Fibroblast of lung (primary cell): Measurements from ENCODE around the gene ADORA2B. TPM values are rescaled to one million over a fixed set of nuclear protein-coding genes. Genes with fewer than 3 reads are reported as not detected.

Experiments
- DNase-seq, 2 donors: peaks; one replicate each; pipeline versions ENCODE4 v3.0.0 to v3.0.0-alpha.2; 2010; ENCODE audit warnings: low read depth in 2 of 2
- H2AFZ ChIP-seq: 2 replicates; pipeline ENCODE4 v1.5.1; 2012; ENCODE audit warnings: low read length, control low read depth, inconsistent platforms
- H3K27ac ChIP-seq: 2 replicates; pipeline ENCODE4 v1.5.1; 2011; ENCODE audit warnings: low read length, control low read depth; ENCODE audit not compliant: insufficient read depth
- H3K27me3 ChIP-seq: 2 replicates; pipeline ENCODE4 v1.5.1; 2011; ENCODE audit warnings: mild to moderate bottlenecking, low read length; ENCODE audit not compliant: control insufficient read depth, insufficient read depth
- H3K36me3 ChIP-seq: 2 replicates; pipeline ENCODE4 v1.5.1; 2011; ENCODE audit warnings: low read length; ENCODE audit not compliant: control insufficient read depth, insufficient read depth
- H3K4me1 ChIP-seq: 2 replicates; pipeline ENCODE4 v1.5.1; 2011; ENCODE audit warnings: low read length; ENCODE audit not compliant: control insufficient read depth, insufficient read depth; ENCODE audit errors: extremely low read depth
- H3K4me2 ChIP-seq: 2 replicates; pipeline ENCODE4 v1.5.1; 2011; ENCODE audit warnings: low read length, control low read depth; ENCODE audit not compliant: insufficient read depth; ENCODE audit errors: extremely low read depth
- H3K4me3 ChIP-seq, 4 experiments: fragments of 200-600 bp in 1 of 4; sonication (generic) in 1 of 4; replicated peaks in 1 of 4; 2 replicates each; pipeline ENCODE4 v1.5.1; 2011 to 2016; ENCODE audit warnings: low read length in 4 of 4, low read depth in 3 of 4, mild to moderate bottlenecking in 3 of 4, control low read depth in 2 of 4, inconsistent platforms in 1 of 4, mixed read lengths in 1 of 4; ENCODE audit not compliant: insufficient read depth in 1 of 4; ENCODE audit errors: control extremely low read depth in 1 of 4
- H3K79me2 ChIP-seq: 2 replicates; pipeline ENCODE4 v1.5.1; 2012; ENCODE audit warnings: mild to moderate bottlenecking, low read length, inconsistent platforms; ENCODE audit not compliant: control insufficient read depth, insufficient read depth
- H3K9ac ChIP-seq: 2 replicates; pipeline ENCODE4 v1.5.1; 2011; ENCODE audit warnings: mild to moderate bottlenecking, low read length, control low read depth; ENCODE audit not compliant: insufficient read depth
- H3K9me3 ChIP-seq: 2 replicates; pipeline ENCODE4 v1.5.1; 2012; ENCODE audit warnings: low read depth, low read length; ENCODE audit not compliant: control insufficient read depth, insufficient read depth
- H4K20me1 ChIP-seq: 2 replicates; pipeline ENCODE4 v1.5.1; 2011; ENCODE audit warnings: low read length; ENCODE audit not compliant: control insufficient read depth, insufficient read depth; ENCODE audit errors: extremely low read depth
- EZH2 ChIP-seq: IDR thresholded peaks from 2 replicates; pipeline ENCODE4 v1.5.1; 2012; ENCODE audit warnings: low read length, control low read depth, mild to moderate bottlenecking; ENCODE audit errors: missing control alignments
- polyA plus RNA-seq, 2 donors: library from polyadenylated mRNA; depleted of rRNA in 1 of 2; stranded (reverse) in 1 of 2; unstranded in 1 of 2; fragments of >200 nt; gene quantifications; 2 replicates each; pipeline ENCODE4 v1.2.1, GENCODE V29; 2011 to 2012; ENCODE audit warnings: missing spikeins in 1 of 2
- total RNA-seq: library from RNA; depleted of rRNA; stranded (reverse); fragments of >200 nt; gene quantifications from 2 replicates; pipeline ENCODE4 v1.2.1, GENCODE V29; 2014
- TF ChIP-seq, protein P1 (sequence below), 2 donors: IDR thresholded peaks in 1 of 2; conservative IDR thresholded peaks in 1 of 2; 1 replicate in 1 of 2; 2 replicates in 1 of 2; pipeline ENCODE4 v1.5.1; 2011 to 2012; ENCODE audit warnings: low read length in 2 of 2, control low read depth in 1 of 2, inconsistent platforms in 1 of 2, low read depth in 1 of 2, mild to moderate bottlenecking in 1 of 2

Gene ADORA2B
- total and polyA plus RNA-seq, 2 donors (not counting 1 experiment from before 2014, with no cell fraction given), result 3.1 to 17.2 TPM

DNA sequence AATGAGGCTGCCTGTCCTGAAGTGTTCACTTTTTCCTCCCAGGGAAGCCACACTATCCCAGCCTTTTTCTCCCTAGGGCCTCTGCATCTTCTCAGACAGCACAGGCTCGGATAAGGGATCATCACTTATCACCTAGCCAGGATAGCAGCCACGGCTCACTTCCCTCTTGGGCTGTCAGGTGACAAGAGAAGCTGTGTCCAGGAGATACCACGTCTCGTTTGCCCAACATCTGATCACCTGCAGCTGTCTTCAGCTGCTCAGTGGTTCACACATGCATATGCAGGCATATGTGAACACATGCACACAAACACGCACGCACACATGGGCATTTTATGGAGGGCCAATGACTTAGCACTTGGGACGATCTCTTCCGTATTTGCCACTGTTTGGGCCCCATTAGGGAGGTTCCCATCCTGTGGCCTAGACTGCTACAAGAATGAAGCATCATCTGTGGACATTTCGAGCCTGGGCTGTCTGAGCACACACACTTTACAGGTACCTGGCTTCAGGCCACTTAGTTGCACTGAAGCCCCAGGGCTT lies 32.4 kb upstream of the ADORA2B start:
- Histone ChIP-seq H2AFZ (no peak overlapping the region), H3K4me3 (no peak overlapping the region), H3K9ac (no peak overlapping the region), H3K9me3 (no peaks in the 10 kb centered on the region), H3K79me2 (no peaks in the 10 kb centered on the region), H3K4me1 (no peaks in the 10 kb centered on the region), H4K20me1 (no peaks in the 10 kb centered on the region), H3K27me3 (no peaks in the 10 kb centered on the region), H3K4me2 (no peak overlapping the region), H3K36me3 (no peaks in the 10 kb centered on the region), H3K27ac (no peak overlapping the region)
- no peak for DNase-seq
- TF ChIP-seq EZH2, result no peak
- TF ChIP-seq, protein P1, sequence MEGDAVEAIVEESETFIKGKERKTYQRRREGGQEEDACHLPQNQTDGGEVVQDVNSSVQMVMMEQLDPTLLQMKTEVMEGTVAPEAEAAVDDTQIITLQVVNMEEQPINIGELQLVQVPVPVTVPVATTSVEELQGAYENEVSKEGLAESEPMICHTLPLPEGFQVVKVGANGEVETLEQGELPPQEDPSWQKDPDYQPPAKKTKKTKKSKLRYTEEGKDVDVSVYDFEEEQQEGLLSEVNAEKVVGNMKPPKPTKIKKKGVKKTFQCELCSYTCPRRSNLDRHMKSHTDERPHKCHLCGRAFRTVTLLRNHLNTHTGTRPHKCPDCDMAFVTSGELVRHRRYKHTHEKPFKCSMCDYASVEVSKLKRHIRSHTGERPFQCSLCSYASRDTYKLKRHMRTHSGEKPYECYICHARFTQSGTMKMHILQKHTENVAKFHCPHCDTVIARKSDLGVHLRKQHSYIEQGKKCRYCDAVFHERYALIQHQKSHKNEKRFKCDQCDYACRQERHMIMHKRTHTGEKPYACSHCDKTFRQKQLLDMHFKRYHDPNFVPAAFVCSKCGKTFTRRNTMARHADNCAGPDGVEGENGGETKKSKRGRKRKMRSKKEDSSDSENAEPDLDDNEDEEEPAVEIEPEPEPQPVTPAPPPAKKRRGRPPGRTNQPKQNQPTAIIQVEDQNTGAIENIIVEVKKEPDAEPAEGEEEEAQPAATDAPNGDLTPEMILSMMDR (conservative IDR thresholded peaks at IDR 0.05 in 1 of 2, IDR thresholded peaks at IDR 0.05 in 1 of 2; ENCODE audit: low read depth in 1 of 2, low read length in 2 of 2), result no peak

DNA sequence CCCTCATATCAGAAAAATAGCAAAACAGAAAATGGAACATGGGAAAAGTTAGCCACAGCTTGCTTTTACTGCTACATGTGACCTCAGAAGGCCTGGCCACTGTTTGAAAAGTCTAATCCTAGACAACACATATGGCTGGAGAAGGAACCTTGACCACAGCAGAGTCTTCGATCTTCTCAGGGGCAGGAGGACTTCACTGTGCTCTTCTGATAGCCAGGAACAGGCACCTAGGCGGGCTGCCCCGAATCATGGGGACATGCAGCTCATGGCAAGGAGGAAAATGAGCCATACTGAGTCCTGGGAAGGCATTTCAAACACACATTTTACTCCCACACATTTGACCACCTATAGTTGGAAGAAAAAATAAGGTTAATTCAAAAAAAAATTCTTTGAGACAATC lies 31.1 kb upstream of the ADORA2B start:
- Histone ChIP-seq H3K9me3 (no peaks in the 10 kb centered on the region), H3K36me3 (no peaks in the 10 kb centered on the region), H2AFZ (no peak overlapping the region), H3K27me3 (no peaks in the 10 kb centered on the region), H3K4me2 (no peak overlapping the region), H3K9ac (no peak overlapping the region), H3K4me1 (no peaks in the 10 kb centered on the region), H3K79me2 (no peaks in the 10 kb centered on the region), H3K27ac (no peak overlapping the region), H3K4me3 (no peak overlapping the region), H4K20me1 (no peaks in the 10 kb centered on the region)
- DNase-seq, result no peak
- TF ChIP-seq EZH2, result no peak
- TF ChIP-seq, protein P1 (conservative IDR thresholded peaks at IDR 0.05 in 1 of 2, IDR thresholded peaks at IDR 0.05 in 1 of 2; ENCODE audit: low read depth in 1 of 2, low read length in 2 of 2), result no peak

DNA sequence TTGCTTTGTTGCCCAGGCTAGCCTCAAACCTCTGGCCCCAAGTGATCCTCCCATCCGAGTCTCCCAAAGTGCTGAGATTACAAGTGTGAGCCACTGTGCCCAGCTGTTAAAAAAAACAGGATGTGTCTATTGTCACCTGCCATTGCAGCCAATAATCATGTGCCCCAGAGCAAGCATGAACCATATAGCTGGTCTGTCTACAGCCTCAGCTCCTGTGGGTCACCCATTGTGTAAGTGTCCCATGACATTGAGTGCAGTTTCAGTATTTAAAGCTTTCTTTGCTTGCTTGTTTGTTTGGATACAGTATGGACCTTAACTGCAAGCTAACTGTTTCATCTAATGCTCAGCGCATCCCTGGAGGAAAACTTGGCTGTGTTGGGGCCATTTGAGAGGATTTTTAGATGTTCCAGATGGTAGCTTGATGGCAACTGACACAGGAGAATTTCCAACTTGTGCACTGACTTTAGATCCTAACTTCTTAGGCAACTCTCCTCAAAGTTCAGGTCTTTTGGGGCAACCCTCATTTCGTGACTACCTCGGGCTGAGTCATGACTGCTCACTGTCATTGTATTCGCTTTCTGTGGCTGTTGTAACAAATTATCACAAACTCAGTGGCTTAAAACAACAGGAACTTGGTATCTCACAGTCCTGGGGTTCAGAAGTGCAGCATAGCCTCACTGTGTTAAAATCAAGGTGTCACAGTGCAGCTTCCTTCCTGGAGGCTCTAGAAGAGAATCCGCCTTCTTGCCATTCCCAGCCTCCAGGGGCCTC lies 30.3 kb upstream of the ADORA2B start:
- H3K4me1 ChIP-seq, result no peaks in the 10 kb centered on the region
- peak; percentile 22 to 56 for DNase-seq
- no peak for TF ChIP-seq EZH2
- TF ChIP-seq, protein P1 (conservative IDR thresholded peaks at IDR 0.05 in 1 of 2, IDR thresholded peaks at IDR 0.05 in 1 of 2; ENCODE audit: low read depth in 1 of 2, low read length in 2 of 2), result no peak
- H3K9ac ChIP-seq, result no peak overlapping the region
- no peaks in the 10 kb centered on the region for H4K20me1 ChIP-seq
- no peaks in the 10 kb centered on the region for H3K36me3 ChIP-seq
- H3K4me2 ChIP-seq, result no peak overlapping the region
- H3K27ac ChIP-seq, result no peak overlapping the region
- H3K9me3 ChIP-seq, result no peaks in the 10 kb centered on the region
- no peak overlapping the region for H2AFZ ChIP-seq
- no peaks in the 10 kb centered on the region for H3K79me2 ChIP-seq
- no peak overlapping the region for H3K4me3 ChIP-seq
- no peaks in the 10 kb centered on the region for H3K27me3 ChIP-seq
